ENCODE results near the gene CALR.
A peak's percentile ranks its signal among the peaks of the same experiment; 100 is the strongest.

GRCh38 chr19:12940897-12941296 is 2.5 kb downstream of the CALR start:
- TF ChIP-seq POLR2AphosphoS5 (IDR thresholded peaks at IDR 0.05; ENCODE audit: control insufficient read depth, insufficient read depth, low read depth, low read length) (peak; percentile 41; the same call in 1 of the 2 replicates), ZNF140 (CRISPR knock-in tag; IDR thresholded peaks at IDR 0.05) (no peak), TSHZ1 (CRISPR knock-in tag; IDR thresholded peaks at IDR 0.05) (no peak), SIN3A (IDR thresholded peaks at IDR 0.05; ENCODE audit: borderline replicate concordance in 2 of 2, control insufficient read depth in 1 of 2, low read depth in 2 of 2, low read length in 2 of 2) (no peak), HBP1 (CRISPR knock-in tag; IDR thresholded peaks at IDR 0.05) (no peak), HMGN3 (IDR thresholded peaks at IDR 0.05; ENCODE audit: borderline replicate concordance, extremely low read depth, insufficient read length, low read depth, low read length) (no peak), POLR2A (conservative IDR thresholded peaks at IDR 0.05) (no peak), ZBTB8A (IDR thresholded peaks at IDR 0.05; ENCODE audit: partially characterized antibody) (no peak), CTCF (IDR thresholded peaks at IDR 0.05 in 2 of 3, conservative IDR thresholded peaks at IDR 0.05 in 1 of 3; ENCODE audit: insufficient read depth in 2 of 3, low read depth in 1 of 3, low read length in 3 of 3) (no peak), POU5F1 (IDR thresholded peaks at IDR 0.05; ENCODE audit: borderline replicate concordance, low read depth, low read length, partially characterized antibody) (no peak), TCF7 (IDR thresholded peaks at IDR 0.05; ENCODE audit: borderline replicate concordance) (no peak)
- TF ChIP-seq, protein P1, sequence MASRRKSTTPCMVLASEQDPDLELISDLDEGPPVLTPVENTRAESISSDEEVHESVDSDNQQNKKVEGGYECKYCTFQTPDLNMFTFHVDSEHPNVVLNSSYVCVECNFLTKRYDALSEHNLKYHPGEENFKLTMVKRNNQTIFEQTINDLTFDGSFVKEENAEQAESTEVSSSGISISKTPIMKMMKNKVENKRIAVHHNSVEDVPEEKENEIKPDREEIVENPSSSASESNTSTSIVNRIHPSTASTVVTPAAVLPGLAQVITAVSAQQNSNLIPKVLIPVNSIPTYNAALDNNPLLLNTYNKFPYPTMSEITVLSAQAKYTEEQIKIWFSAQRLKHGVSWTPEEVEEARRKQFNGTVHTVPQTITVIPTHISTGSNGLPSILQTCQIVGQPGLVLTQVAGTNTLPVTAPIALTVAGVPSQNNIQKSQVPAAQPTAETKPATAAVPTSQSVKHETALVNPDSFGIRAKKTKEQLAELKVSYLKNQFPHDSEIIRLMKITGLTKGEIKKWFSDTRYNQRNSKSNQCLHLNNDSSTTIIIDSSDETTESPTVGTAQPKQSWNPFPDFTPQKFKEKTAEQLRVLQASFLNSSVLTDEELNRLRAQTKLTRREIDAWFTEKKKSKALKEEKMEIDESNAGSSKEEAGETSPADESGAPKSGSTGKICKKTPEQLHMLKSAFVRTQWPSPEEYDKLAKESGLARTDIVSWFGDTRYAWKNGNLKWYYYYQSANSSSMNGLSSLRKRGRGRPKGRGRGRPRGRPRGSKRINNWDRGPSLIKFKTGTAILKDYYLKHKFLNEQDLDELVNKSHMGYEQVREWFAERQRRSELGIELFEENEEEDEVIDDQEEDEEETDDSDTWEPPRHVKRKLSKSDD (conservative IDR thresholded peaks at IDR 0.05; ENCODE audit: low read length) = no peak
- TF ChIP-seq, protein P2, sequence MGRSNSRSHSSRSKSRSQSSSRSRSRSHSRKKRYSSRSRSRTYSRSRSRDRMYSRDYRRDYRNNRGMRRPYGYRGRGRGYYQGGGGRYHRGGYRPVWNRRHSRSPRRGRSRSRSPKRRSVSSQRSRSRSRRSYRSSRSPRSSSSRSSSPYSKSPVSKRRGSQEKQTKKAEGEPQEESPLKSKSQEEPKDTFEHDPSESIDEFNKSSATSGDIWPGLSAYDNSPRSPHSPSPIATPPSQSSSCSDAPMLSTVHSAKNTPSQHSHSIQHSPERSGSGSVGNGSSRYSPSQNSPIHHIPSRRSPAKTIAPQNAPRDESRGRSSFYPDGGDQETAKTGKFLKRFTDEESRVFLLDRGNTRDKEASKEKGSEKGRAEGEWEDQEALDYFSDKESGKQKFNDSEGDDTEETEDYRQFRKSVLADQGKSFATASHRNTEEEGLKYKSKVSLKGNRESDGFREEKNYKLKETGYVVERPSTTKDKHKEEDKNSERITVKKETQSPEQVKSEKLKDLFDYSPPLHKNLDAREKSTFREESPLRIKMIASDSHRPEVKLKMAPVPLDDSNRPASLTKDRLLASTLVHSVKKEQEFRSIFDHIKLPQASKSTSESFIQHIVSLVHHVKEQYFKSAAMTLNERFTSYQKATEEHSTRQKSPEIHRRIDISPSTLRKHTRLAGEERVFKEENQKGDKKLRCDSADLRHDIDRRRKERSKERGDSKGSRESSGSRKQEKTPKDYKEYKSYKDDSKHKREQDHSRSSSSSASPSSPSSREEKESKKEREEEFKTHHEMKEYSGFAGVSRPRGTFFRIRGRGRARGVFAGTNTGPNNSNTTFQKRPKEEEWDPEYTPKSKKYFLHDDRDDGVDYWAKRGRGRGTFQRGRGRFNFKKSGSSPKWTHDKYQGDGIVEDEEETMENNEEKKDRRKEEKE (IDR thresholded peaks at IDR 0.05; ENCODE audit: borderline replicate concordance in 1 of 2, control insufficient read depth in 1 of 2, low read depth in 2 of 2, low read length in 1 of 2) = no peak
